HL-60 (cell line): Measurements from ENCODE around the gene ATP9B.

Experiments
- GABPA ChIP-seq: IDR thresholded peaks from 2 replicates; pipeline ENCODE4 v1.6.1; 2012; ENCODE audit warnings: low read depth
- POLR2AphosphoS5 ChIP-seq: IDR thresholded peaks from 2 replicates; pipeline ENCODE4 v1.6.1; 2012; ENCODE audit warnings: low read depth
- TF ChIP-seq, protein P1 (sequence below): IDR thresholded peaks from one replicate; pipeline ENCODE4 v1.5.1; 2011; ENCODE audit warnings: low read length, control low read depth, inconsistent platforms; ENCODE audit not compliant: insufficient read depth
- TF ChIP-seq, protein P2 (sequence below): IDR thresholded peaks from 2 replicates; pipeline ENCODE4 v1.6.1; 2012; ENCODE audit warnings: low read depth; ENCODE audit not compliant: insufficient replicate concordance

DNA sequence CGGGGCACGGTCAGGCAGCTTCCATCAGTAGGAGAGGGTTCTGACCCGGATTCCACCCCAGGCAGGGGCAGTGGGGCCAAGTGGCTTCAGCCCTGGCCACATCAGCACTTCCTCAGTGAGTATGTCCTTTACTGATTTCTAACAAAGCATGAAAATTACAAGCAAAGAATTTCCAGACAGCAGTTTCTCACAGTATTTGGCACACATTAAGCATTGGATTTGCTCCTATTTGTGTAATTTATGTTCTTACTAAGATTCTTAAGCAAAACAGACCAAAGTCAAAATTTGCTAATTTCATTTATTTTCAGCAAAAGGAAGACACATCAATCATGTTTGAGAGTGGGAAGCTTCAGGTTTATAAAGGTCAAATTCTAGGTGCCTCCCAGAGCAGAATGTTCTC lies 253.2 kb downstream of the ATP9B start:
- TF ChIP-seq, protein P1, sequence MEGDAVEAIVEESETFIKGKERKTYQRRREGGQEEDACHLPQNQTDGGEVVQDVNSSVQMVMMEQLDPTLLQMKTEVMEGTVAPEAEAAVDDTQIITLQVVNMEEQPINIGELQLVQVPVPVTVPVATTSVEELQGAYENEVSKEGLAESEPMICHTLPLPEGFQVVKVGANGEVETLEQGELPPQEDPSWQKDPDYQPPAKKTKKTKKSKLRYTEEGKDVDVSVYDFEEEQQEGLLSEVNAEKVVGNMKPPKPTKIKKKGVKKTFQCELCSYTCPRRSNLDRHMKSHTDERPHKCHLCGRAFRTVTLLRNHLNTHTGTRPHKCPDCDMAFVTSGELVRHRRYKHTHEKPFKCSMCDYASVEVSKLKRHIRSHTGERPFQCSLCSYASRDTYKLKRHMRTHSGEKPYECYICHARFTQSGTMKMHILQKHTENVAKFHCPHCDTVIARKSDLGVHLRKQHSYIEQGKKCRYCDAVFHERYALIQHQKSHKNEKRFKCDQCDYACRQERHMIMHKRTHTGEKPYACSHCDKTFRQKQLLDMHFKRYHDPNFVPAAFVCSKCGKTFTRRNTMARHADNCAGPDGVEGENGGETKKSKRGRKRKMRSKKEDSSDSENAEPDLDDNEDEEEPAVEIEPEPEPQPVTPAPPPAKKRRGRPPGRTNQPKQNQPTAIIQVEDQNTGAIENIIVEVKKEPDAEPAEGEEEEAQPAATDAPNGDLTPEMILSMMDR: no peak
- TF ChIP-seq GABPA: no peak
- TF ChIP-seq, protein P2, sequence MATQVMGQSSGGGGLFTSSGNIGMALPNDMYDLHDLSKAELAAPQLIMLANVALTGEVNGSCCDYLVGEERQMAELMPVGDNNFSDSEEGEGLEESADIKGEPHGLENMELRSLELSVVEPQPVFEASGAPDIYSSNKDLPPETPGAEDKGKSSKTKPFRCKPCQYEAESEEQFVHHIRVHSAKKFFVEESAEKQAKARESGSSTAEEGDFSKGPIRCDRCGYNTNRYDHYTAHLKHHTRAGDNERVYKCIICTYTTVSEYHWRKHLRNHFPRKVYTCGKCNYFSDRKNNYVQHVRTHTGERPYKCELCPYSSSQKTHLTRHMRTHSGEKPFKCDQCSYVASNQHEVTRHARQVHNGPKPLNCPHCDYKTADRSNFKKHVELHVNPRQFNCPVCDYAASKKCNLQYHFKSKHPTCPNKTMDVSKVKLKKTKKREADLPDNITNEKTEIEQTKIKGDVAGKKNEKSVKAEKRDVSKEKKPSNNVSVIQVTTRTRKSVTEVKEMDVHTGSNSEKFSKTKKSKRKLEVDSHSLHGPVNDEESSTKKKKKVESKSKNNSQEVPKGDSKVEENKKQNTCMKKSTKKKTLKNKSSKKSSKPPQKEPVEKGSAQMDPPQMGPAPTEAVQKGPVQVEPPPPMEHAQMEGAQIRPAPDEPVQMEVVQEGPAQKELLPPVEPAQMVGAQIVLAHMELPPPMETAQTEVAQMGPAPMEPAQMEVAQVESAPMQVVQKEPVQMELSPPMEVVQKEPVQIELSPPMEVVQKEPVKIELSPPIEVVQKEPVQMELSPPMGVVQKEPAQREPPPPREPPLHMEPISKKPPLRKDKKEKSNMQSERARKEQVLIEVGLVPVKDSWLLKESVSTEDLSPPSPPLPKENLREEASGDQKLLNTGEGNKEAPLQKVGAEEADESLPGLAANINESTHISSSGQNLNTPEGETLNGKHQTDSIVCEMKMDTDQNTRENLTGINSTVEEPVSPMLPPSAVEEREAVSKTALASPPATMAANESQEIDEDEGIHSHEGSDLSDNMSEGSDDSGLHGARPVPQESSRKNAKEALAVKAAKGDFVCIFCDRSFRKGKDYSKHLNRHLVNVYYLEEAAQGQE: no peak
- no peak for TF ChIP-seq POLR2AphosphoS5
